H1 (cell line): ENCODE data around the gene MSANTD3. TPM values are rescaled to one million over a fixed set of nuclear protein-coding genes. Genes with fewer than 3 reads are reported as not detected.
"Not testable (repeated sequence)": the region's sequence is repeated elsewhere in the genome, so short reads cannot be mapped to it uniquely, and the experiment has no call there.

Experiments
- CTCF ChIA-PET: fragments of 300-600 bp; sonication (Branson Sonifier 250); formaldehyde crosslinking; loops from one replicate; lab custom pipeline; 2021; ENCODE audit not compliant: partially characterized antibody; lab: Charles Lee
- POLR2A ChIA-PET: fragments of 300-600 bp; sonication (Branson Sonifier 250); formaldehyde crosslinking; loops from one replicate; lab custom pipeline; 2021; ENCODE audit warnings: inconsistent platforms; ENCODE audit not compliant: partially characterized antibody; lab: Charles Lee
- DNase-seq, 2 experiments: peaks; one replicate each; pipeline versions ENCODE4 v3.0.0 to v3.0.0-alpha.2; 2010 to 2022; ENCODE audit warnings: low spot score in 2 of 2, low read depth in 1 of 2, mixed read lengths in 1 of 2
- FAIRE-seq: peaks from 2 replicates; lab custom pipeline; 2011; peaks lifted over from hg19 to GRCh38; lab: Jason Lieb, UNC
- H2AFZ ChIP-seq: 2 replicates; pipeline ENCODE4 v1.8.1; 2012; ENCODE audit warnings: low read length, inconsistent platforms
- H2AK5ac ChIP-seq: 2 replicates; pipeline ENCODE4 v1.6.1; 2013; ENCODE audit warnings: low read depth, low read length
- H2BK120ac ChIP-seq: replicated peaks from 2 replicates; pipeline ENCODE3; 2013; ENCODE audit warnings: low read depth, low read length, inconsistent platforms
- H2BK12ac ChIP-seq: 2 replicates; pipeline ENCODE4 v1.6.1; 2013; ENCODE audit warnings: low read depth, low read length
- H2BK15ac ChIP-seq: 2 replicates; pipeline ENCODE4 v1.6.1; 2013; ENCODE audit warnings: low read length
- H2BK20ac ChIP-seq: 2 replicates; pipeline ENCODE4 v1.6.1; 2013; ENCODE audit warnings: low read length
- H2BK5ac ChIP-seq: 2 replicates; pipeline ENCODE4 v1.6.1; 2013; ENCODE audit warnings: low read depth, low read length
- H3K14ac ChIP-seq: 2 replicates; pipeline ENCODE4 v1.6.1; 2013; ENCODE audit warnings: inconsistent platforms; ENCODE audit not compliant: insufficient read length
- H3K18ac ChIP-seq: 2 replicates; pipeline ENCODE4 v1.6.1; 2013; ENCODE audit warnings: low read length; ENCODE audit errors: extremely low read depth
- H3K23ac ChIP-seq: 2 replicates; pipeline ENCODE4 v1.6.1; 2013; ENCODE audit warnings: inconsistent platforms; ENCODE audit not compliant: insufficient read length
- H3K23me2 ChIP-seq: 2 replicates; pipeline ENCODE4 v1.6.1; 2013; ENCODE audit warnings: low read depth, low read length
- H3K27ac ChIP-seq: 2 replicates; pipeline ENCODE4 v1.6.1; 2011; ENCODE audit warnings: low read depth, low read length, inconsistent platforms
- H3K27me3 ChIP-seq, 4 experiments: replicated peaks in 1 of 4; 1 replicate in 1 of 4; 2 replicates in 3 of 4; pipeline versions ENCODE4 v1.6.1 to v1.8.1; 2011 to 2013; ENCODE audit warnings: low read length in 3 of 4, mild to moderate bottlenecking in 3 of 4, inconsistent platforms in 2 of 4, mixed read lengths in 2 of 4, moderate library complexity in 1 of 4; ENCODE audit not compliant: control insufficient read depth in 3 of 4, insufficient read depth in 3 of 4; ENCODE audit errors: extremely low read depth in 1 of 4
- H3K36me3 ChIP-seq, 4 experiments: 2 replicates each; pipeline versions ENCODE4 v1.6.1 to v1.8.1; 2011 to 2013; ENCODE audit warnings: mild to moderate bottlenecking in 4 of 4, low read length in 3 of 4, moderate library complexity in 2 of 4, control low read depth in 1 of 4, inconsistent platforms in 1 of 4; ENCODE audit not compliant: insufficient read depth in 4 of 4, control insufficient read depth in 2 of 4
- H3K4ac ChIP-seq: replicated peaks from 2 replicates; pipeline ENCODE3; 2013; ENCODE audit warnings: low read length, low read depth, mixed read lengths, inconsistent platforms; ENCODE audit not compliant: insufficient read length
- H3K4me1 ChIP-seq, 4 experiments: replicated peaks in 1 of 4; 1 replicate in 1 of 4; 2 replicates in 3 of 4; pipeline versions ENCODE4 v1.6.1 to v1.8.1; 2011 to 2013; ENCODE audit warnings: low read length in 3 of 4, inconsistent platforms in 2 of 4, mixed read lengths in 1 of 4; ENCODE audit not compliant: insufficient read depth in 4 of 4, control insufficient read depth in 3 of 4
- H3K4me2 ChIP-seq, 2 experiments: 2 replicates each; pipeline versions ENCODE4 v1.6.1 to v1.8.1; 2011 to 2013; ENCODE audit warnings: low read depth in 2 of 2, low read length in 2 of 2, control low read depth in 1 of 2, inconsistent platforms in 1 of 2, mild to moderate bottlenecking in 1 of 2; ENCODE audit not compliant: insufficient read depth in 1 of 2
- H3K4me3 ChIP-seq, 4 experiments: fragments of 200-600, 300-600 bp in 1 of 4; sonication (generic), shearing (Covaris generic), sonication (Bioruptor Twin) in 1 of 4; 2 replicates each; pipeline versions ENCODE4 v1.5.1 to v1.8.1; 2011 to 2016; ENCODE audit warnings: low read length in 4 of 4, low read depth in 3 of 4, control low read depth in 2 of 4, inconsistent platforms in 2 of 4, mild to moderate bottlenecking in 2 of 4, mixed read lengths in 1 of 4, moderate library complexity in 1 of 4; ENCODE audit not compliant: insufficient read depth in 2 of 4; ENCODE audit errors: extremely low read depth in 1 of 4
- H3K56ac ChIP-seq: replicated peaks from 2 replicates; pipeline ENCODE3; 2013; ENCODE audit warnings: low read depth, mild to moderate bottlenecking, mixed read lengths, low read length, inconsistent platforms; ENCODE audit not compliant: insufficient read length
- H3K79me1 ChIP-seq: 2 replicates; pipeline ENCODE4 v1.6.1; 2013; ENCODE audit warnings: low read depth, low read length, control low read depth
- H3K79me2 ChIP-seq, 2 experiments: 2 replicates each; pipeline versions ENCODE4 v1.6.1 to v1.8.1; 2012 to 2013; ENCODE audit warnings: low read length in 2 of 2, mild to moderate bottlenecking in 2 of 2, inconsistent platforms in 1 of 2; ENCODE audit not compliant: insufficient read depth in 2 of 2, control insufficient read depth in 1 of 2
- H3K9ac ChIP-seq, 4 experiments: replicated peaks in 1 of 4; 1 replicate in 1 of 4; 2 replicates in 3 of 4; pipeline versions ENCODE4 v1.6.1 to v1.8.1; 2011 to 2013; ENCODE audit warnings: low read depth in 3 of 4, low read length in 3 of 4, control low read depth in 2 of 4, mild to moderate bottlenecking in 2 of 4, moderate library complexity in 2 of 4, inconsistent platforms in 1 of 4; ENCODE audit errors: extremely low read depth in 1 of 4
- H3K9me3 ChIP-seq, 2 experiments: 2 replicates each; pipeline versions ENCODE4 v1.6.1 to v1.8.1; 2012 to 2013; ENCODE audit warnings: mild to moderate bottlenecking in 2 of 2, moderate library complexity in 2 of 2, control low read depth in 1 of 2, inconsistent platforms in 1 of 2, low read depth in 1 of 2, low read length in 1 of 2, mixed read lengths in 1 of 2; ENCODE audit not compliant: insufficient read depth in 2 of 2
- H4K20me1 ChIP-seq, 2 experiments: replicated peaks in 1 of 2; 2 replicates each; pipeline versions ENCODE3 to v1.8.1; 2011 to 2013; ENCODE audit warnings: inconsistent platforms in 2 of 2, low read length in 2 of 2, mild to moderate bottlenecking in 1 of 2; ENCODE audit not compliant: insufficient read depth in 2 of 2, control insufficient read depth in 1 of 2
- H4K5ac ChIP-seq: 2 replicates; pipeline ENCODE4 v1.6.1; 2013; ENCODE audit warnings: low read length, low read depth, mixed read lengths, inconsistent platforms; ENCODE audit not compliant: insufficient read length
- H4K8ac ChIP-seq: 2 replicates; pipeline ENCODE4 v1.8.0; 2013; ENCODE audit warnings: mild to moderate bottlenecking, moderate library complexity, low read length, inconsistent platforms; ENCODE audit not compliant: insufficient read depth; ENCODE audit errors: extremely low read depth
- H4K91ac ChIP-seq: replicated peaks from 2 replicates; pipeline ENCODE3; 2013; ENCODE audit warnings: low read length, mixed read lengths, inconsistent platforms; ENCODE audit not compliant: insufficient read length
- WGBS, 2 experiments: shearing (Covaris generic) in 1 of 2; methylation state at CpG; one replicate each; pipeline versions ENCODE4 v1.1.6 to v1.1.7; 2013 to 2015; ENCODE audit warnings: low lambda C conversion rate in 2 of 2, mixed read lengths in 2 of 2, inconsistent platforms in 1 of 2, low coverage in 1 of 2, missing lambda C conversion rate in 1 of 2; ENCODE audit not compliant: insufficient replicate concordance in 2 of 2, insufficient coverage in 1 of 2, insufficient read length in 1 of 2; ENCODE audit errors: extremely low coverage in 1 of 2, missing lambda C conversion rate in 1 of 2; 5-methylcytosine and 5-hydroxymethylcytosine counted together
- polyA plus RNA-seq, 7 experiments: library from polyadenylated mRNA; depleted of rRNA in 3 of 7; stranded (reverse) in 5 of 7; unstranded in 2 of 7; fragments of >200 nt in 5 of 7; fragments of 200-250 nt in 2 of 7; gene quantifications; 1 replicate in 5 of 7; 2 replicates in 1 of 7; 4 replicates in 1 of 7; pipeline versions ENCODE4 v1.2.1 to v1.2.3, GENCODE V29; 2011 to 2013; ENCODE audit warnings: missing spikeins in 2 of 7, mixed read lengths in 2 of 7
- total RNA-seq: library from RNA; stranded (reverse); fragmentation: NEBNext Ultra II Directional; extraction: Animal tissue kit (Norgen Biotek cat#: 25700); gene quantifications from 2 replicates; pipeline ENCODE4 v1.2.1, GENCODE V29; 2021

MSANTD3 gene
- total and polyA plus RNA-seq, 2 of the 8 experiments (the other 6 are each of a cell fraction or from before 2014, with no cell fraction given), result 12.0 to 41.3 TPM

DNA sequence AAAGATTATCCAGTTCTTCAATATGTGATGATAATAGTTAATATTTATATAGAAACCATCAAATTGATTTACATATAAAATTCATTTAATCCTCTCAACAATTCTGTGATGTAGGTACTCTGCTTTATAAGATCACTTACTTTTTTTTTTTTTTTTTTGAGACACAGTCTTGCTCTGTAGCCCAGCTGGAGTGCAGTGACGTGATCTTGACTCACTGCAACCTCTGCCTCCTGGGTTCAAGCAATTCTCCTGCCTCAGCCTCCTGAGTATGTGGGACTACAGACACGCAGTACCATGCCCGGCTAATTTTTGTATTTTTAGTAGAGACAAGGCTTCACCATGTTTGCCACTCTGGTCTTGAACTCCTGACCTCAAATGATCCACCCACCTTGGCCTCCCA, 5.8 kb upstream of the MSANTD3 start:
- not testable (repeated sequence) for H3K27ac ChIP-seq, H3K27me3 ChIP-seq
- POLR2A ChIA-PET, result interaction anchor here (1.0 to 1.2 kb wide), 2 partner anchors 10 kb away, joined by 4 read pairs; no protein-coding TSS in a partner anchor

More for the DNA sequence above, 5.8 kb upstream of the MSANTD3 start:
- not testable (repeated sequence) for H3K18ac ChIP-seq, H3K4me1 ChIP-seq, H2BK20ac ChIP-seq, H3K23ac ChIP-seq, H3K56ac ChIP-seq, H2BK12ac ChIP-seq, H2BK120ac ChIP-seq, H4K8ac ChIP-seq, H2BK5ac ChIP-seq, H3K79me1 ChIP-seq, H3K4me3 ChIP-seq, H2AK5ac ChIP-seq, H4K5ac ChIP-seq, H3K36me3 ChIP-seq, H3K4ac ChIP-seq, H4K20me1 ChIP-seq, H3K9me3 ChIP-seq, H2AFZ ChIP-seq, H3K79me2 ChIP-seq, H3K23me2 ChIP-seq, H4K91ac ChIP-seq, H2BK15ac ChIP-seq, H3K14ac ChIP-seq, FAIRE-seq, H3K9ac ChIP-seq, H3K4me2 ChIP-seq
- DNase-seq, result peak in 1 of 2 experiments; percentile 13
- CTCF ChIA-PET, result interaction anchor here (2.9 kb wide), 1 partner anchor 17 kb away, joined by 8 read pairs; no protein-coding TSS in a partner anchor
- WGBS, 2 experiments, result 91% methylated on average over 3 of the region's 3 CpGs; no CpG with 5 or more reads in 1 of the 2 experiments
